ENCODE results near the gene RUNX2.

RUNX2 gene

DNA sequence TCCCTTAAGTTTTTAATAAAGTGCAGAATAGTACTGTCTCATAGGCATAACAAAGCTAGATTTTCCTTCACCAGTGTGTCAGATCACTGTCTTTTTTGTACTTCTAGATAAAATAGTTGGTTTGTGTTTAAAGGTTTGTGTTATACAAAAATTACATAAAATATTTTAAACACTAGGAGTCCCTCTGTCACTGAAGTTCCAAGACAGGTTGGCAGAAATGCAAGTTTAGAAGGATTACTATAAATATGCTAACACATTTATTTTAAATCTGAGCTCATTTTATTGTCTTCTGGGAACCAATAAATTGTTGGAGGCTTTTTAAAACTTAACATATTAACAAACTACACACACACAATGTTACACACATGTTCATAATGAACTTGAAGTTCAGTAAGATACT is 30.8 kb upstream of the RUNX2 start:
- DNase-seq: no peak
- Histone ChIP-seq H3K27ac (no peak overlapping the region), H3K27me3 (replicated peaks) (no peaks in the 10 kb centered on the region), H3K4me3 (ENCODE audit: low read depth, low read length) (no peak overlapping the region), H3K36me3 (replicated peaks) (no peaks in the 10 kb centered on the region)
- in situ Hi-C loops (cut with HindIII; ENCODE audit: low pct_ligation_motif_present, low sequenced_read_pairs): no loop called here
- TF ChIP-seq, protein P1, sequence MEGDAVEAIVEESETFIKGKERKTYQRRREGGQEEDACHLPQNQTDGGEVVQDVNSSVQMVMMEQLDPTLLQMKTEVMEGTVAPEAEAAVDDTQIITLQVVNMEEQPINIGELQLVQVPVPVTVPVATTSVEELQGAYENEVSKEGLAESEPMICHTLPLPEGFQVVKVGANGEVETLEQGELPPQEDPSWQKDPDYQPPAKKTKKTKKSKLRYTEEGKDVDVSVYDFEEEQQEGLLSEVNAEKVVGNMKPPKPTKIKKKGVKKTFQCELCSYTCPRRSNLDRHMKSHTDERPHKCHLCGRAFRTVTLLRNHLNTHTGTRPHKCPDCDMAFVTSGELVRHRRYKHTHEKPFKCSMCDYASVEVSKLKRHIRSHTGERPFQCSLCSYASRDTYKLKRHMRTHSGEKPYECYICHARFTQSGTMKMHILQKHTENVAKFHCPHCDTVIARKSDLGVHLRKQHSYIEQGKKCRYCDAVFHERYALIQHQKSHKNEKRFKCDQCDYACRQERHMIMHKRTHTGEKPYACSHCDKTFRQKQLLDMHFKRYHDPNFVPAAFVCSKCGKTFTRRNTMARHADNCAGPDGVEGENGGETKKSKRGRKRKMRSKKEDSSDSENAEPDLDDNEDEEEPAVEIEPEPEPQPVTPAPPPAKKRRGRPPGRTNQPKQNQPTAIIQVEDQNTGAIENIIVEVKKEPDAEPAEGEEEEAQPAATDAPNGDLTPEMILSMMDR (IDR thresholded peaks at IDR 0.05; ENCODE audit: low read depth, low read length, missing control alignments): no peak

DNA sequence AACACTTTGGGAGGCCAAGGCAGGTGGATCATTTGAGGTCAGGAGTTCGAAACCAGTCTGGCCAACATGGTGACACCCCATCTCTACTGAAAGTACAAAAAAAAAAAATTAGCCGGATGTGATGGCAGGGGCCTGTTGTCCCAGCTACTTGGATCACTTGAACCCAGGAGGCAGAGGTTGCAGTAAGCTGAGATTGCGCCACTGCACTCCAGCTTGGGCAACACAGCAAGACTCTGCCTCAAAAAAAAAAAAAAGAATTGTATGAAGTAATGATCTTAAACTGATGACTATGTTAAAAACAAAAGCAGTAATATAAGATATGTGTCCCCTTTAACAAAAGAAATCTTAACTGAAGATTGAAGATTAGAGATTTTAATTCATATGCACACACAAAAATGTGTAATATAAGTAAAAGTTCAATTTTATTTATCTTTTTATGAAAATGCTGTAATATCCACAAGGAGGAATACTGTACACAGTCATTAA is 29.0 kb upstream of the RUNX2 start:
- Histone ChIP-seq H3K27me3 (replicated peaks) (no peaks in the 10 kb centered on the region), H3K4me3 (ENCODE audit: low read depth, low read length) (no peak overlapping the region), H3K27ac (no peak overlapping the region), H3K36me3 (replicated peaks) (no peaks in the 10 kb centered on the region)
- TF ChIP-seq, protein P1 (IDR thresholded peaks at IDR 0.05; ENCODE audit: low read depth, low read length, missing control alignments): no peak
- DNase-seq: no peak
- in situ Hi-C loops (cut with HindIII; ENCODE audit: low pct_ligation_motif_present, low sequenced_read_pairs): no loop called here

DNA sequence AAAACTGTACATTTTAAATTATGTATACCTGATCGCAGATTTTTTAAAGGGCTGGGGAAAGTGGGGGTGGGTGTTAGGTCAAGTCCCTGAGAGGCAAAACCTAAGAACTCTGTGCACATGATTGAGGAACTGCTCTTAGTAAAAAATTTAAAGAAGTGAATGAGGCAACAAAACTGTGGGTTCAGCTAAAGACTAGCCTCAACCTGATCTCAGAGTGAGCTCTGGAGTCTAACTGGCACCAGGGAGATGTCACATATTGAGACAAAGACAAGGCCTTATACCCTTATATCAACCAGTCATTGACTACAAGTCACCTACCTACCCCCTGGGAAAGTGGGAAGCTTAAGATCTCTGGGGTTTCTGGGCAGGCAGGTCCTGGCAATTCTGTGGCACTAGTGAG is 27.4 kb upstream of the RUNX2 start:
- no peaks in the 10 kb centered on the region for H3K27me3 ChIP-seq (replicated peaks)
- no peak overlapping the region for H3K4me3 ChIP-seq (ENCODE audit: low read depth, low read length)
- H3K27ac ChIP-seq: no peak overlapping the region
- in situ Hi-C loops (cut with HindIII; ENCODE audit: low pct_ligation_motif_present, low sequenced_read_pairs): no loop called here
- TF ChIP-seq, protein P1 (IDR thresholded peaks at IDR 0.05; ENCODE audit: low read depth, low read length, missing control alignments): no peak
- no peak for DNase-seq
- H3K36me3 ChIP-seq (replicated peaks): no peaks in the 10 kb centered on the region

DNA sequence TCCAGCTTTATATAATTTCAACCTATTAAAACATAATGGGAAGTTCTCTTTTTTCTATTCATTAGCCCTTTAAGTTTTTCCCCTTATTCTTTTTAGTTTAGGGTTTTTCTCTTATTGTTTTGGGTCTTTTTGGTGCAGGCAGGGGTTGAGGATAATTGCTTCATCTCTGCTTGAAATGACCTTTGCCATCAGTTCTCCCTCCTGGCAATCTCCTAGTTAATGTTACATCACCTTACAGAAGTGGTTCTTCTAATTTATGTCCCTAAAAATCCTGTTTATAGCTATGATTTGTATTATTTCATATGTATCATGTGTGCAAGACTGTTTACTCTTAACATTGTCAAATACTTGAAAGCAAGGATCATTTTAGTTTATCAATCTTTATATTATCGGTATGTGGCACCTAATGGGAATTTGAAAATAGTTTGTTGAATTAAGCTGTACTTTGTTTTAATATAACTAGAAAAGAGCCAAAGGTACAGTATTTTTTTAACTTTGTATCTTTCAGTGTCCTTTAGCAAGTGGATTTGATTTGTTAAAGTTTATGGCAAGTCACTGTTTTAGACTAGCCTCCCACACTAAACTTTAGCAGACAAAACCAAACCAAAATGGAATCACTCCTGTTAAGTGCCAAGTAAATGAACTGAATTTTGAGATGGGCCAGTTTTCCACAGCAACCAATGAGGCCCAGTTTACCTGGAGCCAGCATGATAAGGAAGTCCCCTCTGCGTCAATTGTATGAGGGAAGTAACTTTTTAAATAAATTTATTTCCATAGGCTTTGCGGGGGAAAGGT is 26.6 kb upstream of the RUNX2 start:
- Histone ChIP-seq H3K36me3 (replicated peaks) (no peaks in the 10 kb centered on the region), H3K4me3 (ENCODE audit: low read depth, low read length) (no peak overlapping the region), H3K27ac (no peak overlapping the region), H3K27me3 (replicated peaks) (no peaks in the 10 kb centered on the region)
- DNase-seq: no peak
- TF ChIP-seq, protein P1 (IDR thresholded peaks at IDR 0.05; ENCODE audit: low read depth, low read length, missing control alignments): no peak
- in situ Hi-C loops (cut with HindIII; ENCODE audit: low pct_ligation_motif_present, low sequenced_read_pairs): no loop called here

DNA sequence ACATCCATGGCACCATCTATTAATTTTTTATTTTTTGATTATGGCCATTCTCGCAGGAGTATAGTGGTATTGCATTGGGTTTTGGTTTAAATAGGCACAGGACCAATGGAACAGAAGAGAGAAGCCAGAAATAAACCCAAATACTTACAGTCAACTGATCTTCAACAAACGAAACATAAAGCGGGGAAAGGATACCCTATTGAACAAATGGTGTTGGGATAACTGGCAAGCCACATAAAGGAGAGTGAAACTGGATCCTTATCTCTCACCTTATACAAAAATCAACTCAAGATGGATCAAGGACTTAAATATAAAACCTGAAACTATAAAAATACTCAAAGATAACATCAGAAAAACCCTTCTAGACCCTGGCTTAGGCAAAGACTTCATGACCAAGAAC is 25.3 kb upstream of the RUNX2 start:
- no peak overlapping the region for H3K27ac ChIP-seq
- TF ChIP-seq, protein P1 (IDR thresholded peaks at IDR 0.05; ENCODE audit: low read depth, low read length, missing control alignments): no peak
- DNase-seq: no peak
- H3K4me3 ChIP-seq (ENCODE audit: low read depth, low read length): no peak overlapping the region
- no peaks in the 10 kb centered on the region for H3K36me3 ChIP-seq (replicated peaks)
- in situ Hi-C loops (cut with HindIII; ENCODE audit: low pct_ligation_motif_present, low sequenced_read_pairs): no loop called here
- no peaks in the 10 kb centered on the region for H3K27me3 ChIP-seq (replicated peaks)

DNA sequence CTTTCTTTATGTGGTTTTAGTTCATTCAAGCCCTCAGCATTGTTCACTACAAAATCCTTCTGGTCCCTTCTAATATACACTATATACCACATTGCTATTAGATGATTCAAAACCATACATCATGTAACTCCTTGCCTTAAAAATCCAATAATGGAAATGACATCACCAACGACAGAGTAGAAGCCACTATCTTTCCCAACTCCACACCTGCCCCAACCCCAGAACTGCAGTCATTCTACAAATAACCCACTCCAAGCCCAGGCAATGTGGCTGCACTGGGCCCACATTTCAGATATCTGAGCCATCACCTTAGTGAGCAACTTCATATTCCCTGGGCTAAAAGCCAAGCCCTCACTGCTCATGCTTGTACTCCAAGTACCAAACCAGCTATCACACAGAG is 22.6 kb upstream of the RUNX2 start:
- in situ Hi-C loops (cut with HindIII; ENCODE audit: low pct_ligation_motif_present, low sequenced_read_pairs): no loop called here
- Histone ChIP-seq H3K27me3 (replicated peaks) (no peaks in the 10 kb centered on the region), H3K36me3 (replicated peaks) (no peaks in the 10 kb centered on the region), H3K4me3 (ENCODE audit: low read depth, low read length) (no peak overlapping the region), H3K27ac (no peak overlapping the region)
- DNase-seq: no peak
- TF ChIP-seq, protein P1 (IDR thresholded peaks at IDR 0.05; ENCODE audit: low read depth, low read length, missing control alignments): no peak
